Heart left ventricle (tissue), 16 donors: ENCODE data around the gene FBXL19. TPM values are rescaled to one million over a fixed set of nuclear protein-coding genes. Genes with fewer than 3 reads are reported as not detected.

ENCODE experiments used
- ATAC-seq, 4 donors: fragments of 200-7000 bp; cut with Tn5 transposase; one replicate each; pipeline ENCODE4 v1.9.1; 2020 to 2022; ENCODE audit warnings: moderate library complexity in 4 of 4, mild to moderate bottlenecking in 3 of 4, moderate number of reproducible peaks in 1 of 4
- DNase-seq, 5 donors: peaks; one replicate each; pipeline ENCODE4 v3.0.0-alpha.2; 2020
- H3K27ac ChIP-seq, 12 donors: fragments of 200-600 bp; sonication (generic) in 4 of 12; one replicate each; pipeline versions ENCODE4 v1.5.0 to v1.8.0; 2016 to 2022; ENCODE audit warnings: mild to moderate bottlenecking in 2 of 12
- H3K27me3 ChIP-seq, 9 donors: fragments of 200-600 bp; sonication (generic) in 2 of 9; one replicate each; pipeline versions ENCODE4 v1.5.1 to v1.8.0; 2016 to 2022; ENCODE audit warnings: mild to moderate bottlenecking in 3 of 9
- H3K36me3 ChIP-seq, 9 donors: fragments of 200-600 bp; sonication (generic) in 2 of 9; one replicate each; pipeline versions ENCODE4 v1.5.0 to v1.8.0; 2018 to 2022; ENCODE audit warnings: mild to moderate bottlenecking in 2 of 9
- H3K4me1 ChIP-seq, 12 donors: fragments of 200-600 bp; sonication (generic) in 4 of 12; one replicate each; pipeline versions ENCODE4 v1.5.0 to v1.8.0; 2016 to 2022; ENCODE audit warnings: mild to moderate bottlenecking in 3 of 12
- H3K4me3 ChIP-seq, 12 donors: fragments of 200-600 bp; sonication (generic) in 4 of 12; one replicate each; pipeline versions ENCODE4 v1.5.0 to v1.8.0; 2017 to 2022; ENCODE audit warnings: mild to moderate bottlenecking in 9 of 12, moderate library complexity in 4 of 12
- H3K9me3 ChIP-seq, 12 donors: fragments of 200-600 bp; sonication (generic) in 4 of 12; one replicate each; pipeline versions ENCODE4 v1.5.0 to v1.8.0; 2016 to 2022; ENCODE audit warnings: mild to moderate bottlenecking in 1 of 12
- POLR2A ChIP-seq, 2 donors: fragments of 450-650 bp; IDR thresholded peaks; one replicate each; pipeline ENCODE4 v1.6.1; 2017; ENCODE audit warnings: antibody characterized with exemption in 2 of 2, mild to moderate bottlenecking in 2 of 2, moderate library complexity in 2 of 2
- WGBS, 4 donors: extraction: QIAGEN DNeasy Blood & Tissue Kit in 2 of 4; methylation state at CpG; one replicate each; pipeline versions ENCODE4 v1.1.5 to v1.1.7; 2013 to 2018; 5-methylcytosine and 5-hydroxymethylcytosine counted together
- intact Hi-C, 10 donors: fragments of 100-400 bp; cut with DNase I; formaldehyde crosslinking; loops; one replicate each; pipeline versions ENCODE4 v1.11.1 to v1.14.2; 2022
- polyA plus RNA-seq, 2 donors: library from polyadenylated mRNA; stranded (reverse); fragments of 200-250 nt; gene quantifications; one replicate each; pipeline ENCODE4 v1.2.3, GENCODE V29; 2013
- total RNA-seq, 9 donors: library from RNA; depleted of rRNA in 2 of 9; stranded (reverse); fragments of >200 nt in 2 of 9; fragmentation: NEBNext Ultra II Directional in 3 of 9; extraction: Animal tissue kit (Norgen Biotek cat#: 25700) in 3 of 9; gene quantifications; one replicate each; pipeline versions ENCODE4 v1.1.0 to v1.2.4, GENCODE V29; 2016 to 2023
- TF ChIP-seq, protein P1 (sequence below), 12 donors: fragments of 200-600 bp; sonication (generic) in 4 of 12; IDR thresholded peaks; one replicate each; pipeline versions ENCODE4 v1.5.0 to v1.8.0; 2018 to 2022; ENCODE audit warnings: antibody characterized with exemption in 12 of 12, mild to moderate bottlenecking in 5 of 12
- donor health status: ischemic (EF 13 %, LVEDD 7.1; RV severe dilation, severe dysfunction).
- donor health status: healthy with polysubstance abuse.
- donor health status: DM: no; HTN: yes; CAD: no.
- donor health status: DM: no; HTN: no; CAD: no.
- donor health status: ischemic (EF 25% LVEDD 6.9; RV normal size, moderate dysfunction).
- donor health status: ischemic (EF 25% LVEDD 5.7; RV mildly dilated, moderate dysfunction).
- donor health status: healthy.
- donor health status: DM: yes; HTN: yes; CAD: no.
- donor health status: ischemic (EF 35%, LVEDD 5.7; RV mildly dilated, moderate dysfunction).
- donor health status: nonischemic (EF 11% LVEDD 7.7; RV severe dilation, severe dysfunction).
- donor health status: DM: yes; HTN: yes; CAD: no.
- donor health status: PGD.
- donor health status: ischemic (EF 29% LVEDD 5.4; RV normal size, mild dysfunction).
- donor health status: nonischemic (EF 23%, LVEDD 6.1; RV moderate dilation, normal function).

Gene FBXL19
- total and polyA plus RNA-seq, 11 donors = 4.5 to 15.5 (median 7.9) TPM

- 1 to 3% (median 1%) methylated on average over 10 to 11 of the region's 11 CpGs; no CpG with 5 or more reads in 1 of the 4 donors for WGBS, 4 donors
- peaks cover 0 to 46% (median 33%) of the 10 kb centered on the region in 12 donors for H3K4me1 ChIP-seq
- no peak for DNase-seq
These were observed 30.0 kb upstream of the FBXL19 start for GRCh38 chr16:30893417-30893743.

DNA sequence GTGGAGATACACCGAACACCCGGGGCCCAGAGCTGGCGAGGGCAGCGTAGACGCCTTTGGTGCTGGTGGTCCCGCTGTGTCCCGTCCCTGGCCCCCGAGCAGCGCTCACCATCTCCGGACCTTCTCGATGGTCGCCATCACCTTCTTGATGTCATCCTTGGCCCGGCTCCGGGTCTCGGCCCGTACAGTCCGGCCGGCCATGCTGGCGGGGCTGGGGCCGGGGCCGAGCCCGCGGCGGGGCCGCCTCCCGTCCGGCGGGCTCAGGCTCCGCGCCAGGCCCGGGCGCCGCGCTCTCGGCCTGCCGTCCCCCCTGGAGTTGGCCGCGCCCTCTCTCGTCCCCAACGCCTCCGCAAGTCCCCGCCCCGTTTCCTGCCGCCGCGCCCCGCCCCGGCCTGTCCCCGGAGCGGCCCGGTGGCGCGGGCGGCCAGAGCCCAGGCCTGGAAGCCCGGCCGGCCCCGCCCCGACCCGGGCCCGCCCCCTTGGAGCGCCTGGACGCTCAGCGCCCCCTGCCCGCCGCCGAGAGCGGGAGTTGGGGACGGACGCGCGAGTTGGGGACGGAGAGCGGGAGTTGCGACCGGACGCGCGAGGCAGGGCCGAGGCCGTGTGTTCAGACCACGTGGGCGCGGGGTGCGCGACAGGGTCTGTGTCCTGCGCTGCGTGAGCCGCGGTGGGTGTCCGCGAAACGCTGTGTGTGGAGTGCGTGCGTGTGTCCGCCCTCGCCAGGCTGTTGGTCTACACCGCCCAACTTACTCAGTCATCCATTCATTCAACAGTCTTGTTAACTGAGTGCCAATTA lies 29.4 kb upstream of the FBXL19 start, which contains the start of gene BCL7C:
TSS of gene BCL7C (minus strand) at position 334 of the 796 bp plus-strand sequence. CDS start at position 201, 133 bp downstream.
- intact Hi-C loops = loop anchor here in 4 of 10 donors (1.0 to 10.0 kb wide), 4 partner anchors 17 to 61 kb away; partner anchors contain the start of gene SETD1A (in 1 of the 4)
- WGBS, 4 donors = 0 to 1% (median 0%) methylated on average over 43 to 97 of the region's 97 CpGs
- peaks cover 0 to 37% (median 35%) of the 10 kb centered on the region in 9 donors for H3K36me3 ChIP-seq
- no peaks in the 10 kb centered on the region for H3K27me3 ChIP-seq
- TF ChIP-seq, protein P1, sequence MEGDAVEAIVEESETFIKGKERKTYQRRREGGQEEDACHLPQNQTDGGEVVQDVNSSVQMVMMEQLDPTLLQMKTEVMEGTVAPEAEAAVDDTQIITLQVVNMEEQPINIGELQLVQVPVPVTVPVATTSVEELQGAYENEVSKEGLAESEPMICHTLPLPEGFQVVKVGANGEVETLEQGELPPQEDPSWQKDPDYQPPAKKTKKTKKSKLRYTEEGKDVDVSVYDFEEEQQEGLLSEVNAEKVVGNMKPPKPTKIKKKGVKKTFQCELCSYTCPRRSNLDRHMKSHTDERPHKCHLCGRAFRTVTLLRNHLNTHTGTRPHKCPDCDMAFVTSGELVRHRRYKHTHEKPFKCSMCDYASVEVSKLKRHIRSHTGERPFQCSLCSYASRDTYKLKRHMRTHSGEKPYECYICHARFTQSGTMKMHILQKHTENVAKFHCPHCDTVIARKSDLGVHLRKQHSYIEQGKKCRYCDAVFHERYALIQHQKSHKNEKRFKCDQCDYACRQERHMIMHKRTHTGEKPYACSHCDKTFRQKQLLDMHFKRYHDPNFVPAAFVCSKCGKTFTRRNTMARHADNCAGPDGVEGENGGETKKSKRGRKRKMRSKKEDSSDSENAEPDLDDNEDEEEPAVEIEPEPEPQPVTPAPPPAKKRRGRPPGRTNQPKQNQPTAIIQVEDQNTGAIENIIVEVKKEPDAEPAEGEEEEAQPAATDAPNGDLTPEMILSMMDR (IDR thresholded peaks at IDR 0.05) = peak; percentile 21 to 82 (median 56)
- peak in 1 of 2 donors; percentile 33 for TF ChIP-seq POLR2A (IDR thresholded peaks at IDR 0.05)
- peak within 1 kb of the TSS; percentile 81 to 99 (median 95) for H3K27ac ChIP-seq
- peak within 1 kb of the TSS; percentile 79 to 98 (median 89) for H3K4me3 ChIP-seq
- ATAC-seq (peak; percentile 50 to 90 (median 81)), DNase-seq (peak; percentile 96 to 97 (median 96))
- peaks cover 0 to 46% (median 33%) of the 10 kb centered on the region in 12 donors for H3K4me1 ChIP-seq
- no peaks in the 10 kb centered on the region for H3K9me3 ChIP-seq

More at GRCh38 chr16:30893417-30893743, 30.0 kb upstream of the FBXL19 start:
- Histone ChIP-seq H3K4me3 (peak overlapping the region; percentile 79 to 98 (median 89)), H3K36me3 (peaks cover 0 to 42% (median 39%) of the 10 kb centered on the region in 9 donors), H3K27me3 (no peaks in the 10 kb centered on the region), H3K27ac (peak overlapping the region; percentile 81 to 99 (median 95)), H3K9me3 (no peaks in the 10 kb centered on the region)
- intact Hi-C loops = loop anchor here in 2 of 10 donors (2.0 to 10.0 kb wide), 2 partner anchors 17 to 61 kb away; partner anchors contain the start of gene SETD1A (in 1 of the 2)
- TF ChIP-seq POLR2A (IDR thresholded peaks at IDR 0.05) = no peak
- TF ChIP-seq, protein P1 (IDR thresholded peaks at IDR 0.05) = no peak
- no peak for ATAC-seq

GRCh38 chr16:30894540-30895368 lies 28.6 kb upstream of the FBXL19 start:
- Histone ChIP-seq H3K27me3 (no peaks in the 10 kb centered on the region), H3K9me3 (no peaks in the 10 kb centered on the region), H3K36me3 (peaks cover 0 to 28% (median 26%) of the 10 kb centered on the region in 9 donors), H3K4me3 (peak overlapping the region in 11 of 12 donors; percentile 17 to 98 (median 85)), H3K27ac (peak overlapping the region; percentile 81 to 99 (median 96)), H3K4me1 (peaks cover 0 to 46% (median 33%) of the 10 kb centered on the region in 12 donors)
- TF ChIP-seq, protein P1 (IDR thresholded peaks at IDR 0.05) = no peak
- intact Hi-C loops = loop anchor here in 3 of 10 donors (1.0 to 10.0 kb wide), 4 partner anchors 18 to 60 kb away; partner anchors contain the start of gene SETD1A (in 1 of the 3)
- ATAC-seq (no peak), DNase-seq (no peak)
- WGBS, 4 donors = 37 to 43% (median 39%) methylated on average over 16 of the region's 16 CpGs
